NCI-H526 (cell line): ENCODE measurements around the gene ERICH3.
A peak's percentile ranks its signal among the peaks of the same experiment; 100 is the strongest.

Source experiments
- DNase-seq, 2 experiments: peaks; one replicate each; lab custom pipeline; 2025; lab: John Stamatoyannopoulos, UW

The ERICH3 gene, protein sequence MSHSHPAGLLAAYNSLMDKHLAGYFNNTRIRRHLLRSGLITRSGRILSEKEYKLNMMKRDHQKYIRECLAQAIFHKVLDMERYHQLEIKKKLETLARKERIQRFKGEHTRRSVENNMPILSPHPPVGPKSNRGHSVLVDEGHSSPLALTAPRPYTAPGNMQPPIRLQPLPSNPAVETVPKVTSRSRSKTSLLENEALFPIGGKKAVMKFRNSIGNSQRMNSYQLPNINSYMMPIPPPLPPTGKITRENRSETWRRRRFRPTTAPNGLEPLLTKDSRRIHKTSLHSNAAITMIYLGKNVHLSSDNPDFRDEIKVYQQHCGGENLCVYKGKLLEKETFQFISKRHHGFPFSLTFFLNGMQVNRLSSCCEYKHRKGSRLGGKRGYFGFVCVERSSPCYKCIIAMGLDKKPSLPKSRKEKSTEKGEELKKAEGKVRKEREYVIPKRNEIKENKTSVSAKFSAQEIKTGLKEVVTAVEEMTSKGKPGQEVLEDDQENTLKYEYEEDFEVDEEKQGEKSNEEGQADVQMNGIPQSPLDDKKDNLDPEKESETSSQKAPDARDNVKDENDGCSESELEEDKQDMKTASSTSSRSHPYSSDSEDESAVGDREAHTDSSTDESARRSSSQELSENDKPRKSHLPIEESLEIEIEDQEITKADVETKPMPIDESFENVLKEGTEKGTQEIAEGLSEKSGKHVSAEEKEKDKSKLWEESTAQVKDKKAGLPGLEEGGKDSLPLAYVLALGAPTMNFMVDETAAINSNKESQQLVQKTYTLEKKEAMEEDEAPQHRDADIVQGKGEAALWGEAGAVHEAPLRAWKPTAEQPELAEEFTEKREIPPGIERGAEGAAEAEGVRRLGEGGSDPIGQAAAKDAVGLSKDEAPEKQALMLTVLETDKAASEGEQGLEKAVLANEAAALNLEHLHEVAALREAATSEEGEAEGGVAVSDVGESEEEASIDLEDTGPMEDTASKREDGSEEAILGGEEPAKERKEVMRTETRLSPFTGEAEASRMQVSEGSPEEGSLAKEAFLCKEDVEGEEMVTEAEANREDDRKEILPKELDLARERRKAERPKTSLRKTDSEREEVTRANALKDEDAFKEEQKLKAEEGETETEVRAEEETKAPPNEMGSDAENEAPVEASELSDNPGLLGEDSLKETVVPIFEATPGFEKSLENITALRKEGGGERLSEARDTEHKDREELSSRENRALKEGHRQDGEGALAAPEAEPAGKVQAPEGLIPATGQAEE (N-terminal part only)

DNA sequence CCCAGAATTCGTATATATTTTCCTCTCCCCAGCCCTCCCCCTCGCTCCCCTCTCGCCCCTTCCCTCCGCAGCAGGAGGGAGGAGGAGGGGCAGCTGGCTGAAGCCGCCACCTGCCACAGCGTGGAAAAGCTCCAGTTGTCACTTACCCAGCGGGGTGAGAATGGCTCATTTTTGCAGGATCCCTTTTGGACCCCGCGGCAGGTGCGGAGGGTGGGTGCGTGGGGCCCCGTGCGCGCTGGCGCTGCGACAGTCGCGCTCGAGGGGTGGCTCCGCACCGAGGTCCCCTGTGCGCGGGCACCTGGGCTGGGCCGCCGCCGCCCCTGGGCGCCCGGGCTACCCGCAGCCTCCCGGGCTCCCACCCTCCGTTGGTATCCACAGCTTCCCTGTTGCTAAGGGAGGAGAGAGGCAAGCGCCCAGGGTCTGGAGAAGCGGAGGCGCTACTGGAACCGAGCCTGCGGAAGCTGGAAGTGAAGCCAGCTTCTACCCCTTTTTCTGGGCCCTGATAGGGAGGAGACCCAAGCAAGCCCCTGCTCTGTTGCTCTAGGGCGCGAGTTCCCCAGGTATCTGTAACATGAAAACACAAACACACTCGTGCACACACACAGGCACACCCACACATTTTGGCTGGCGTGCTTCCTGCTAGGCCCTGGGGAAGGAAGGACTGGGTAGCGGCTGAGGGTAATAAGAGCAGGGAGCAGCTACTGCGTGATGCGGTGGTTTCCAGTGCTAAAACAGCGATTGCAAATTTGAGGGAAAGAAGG lies at the start of gene ERICH3:
Gene ERICH3, minus strand, starts transcription at position 442 of the 761 bp plus-strand sequence. Its CDS starts 273 bp downstream, at position 169.
- DNase-seq, result peak; percentile 14 to 69

DNA sequence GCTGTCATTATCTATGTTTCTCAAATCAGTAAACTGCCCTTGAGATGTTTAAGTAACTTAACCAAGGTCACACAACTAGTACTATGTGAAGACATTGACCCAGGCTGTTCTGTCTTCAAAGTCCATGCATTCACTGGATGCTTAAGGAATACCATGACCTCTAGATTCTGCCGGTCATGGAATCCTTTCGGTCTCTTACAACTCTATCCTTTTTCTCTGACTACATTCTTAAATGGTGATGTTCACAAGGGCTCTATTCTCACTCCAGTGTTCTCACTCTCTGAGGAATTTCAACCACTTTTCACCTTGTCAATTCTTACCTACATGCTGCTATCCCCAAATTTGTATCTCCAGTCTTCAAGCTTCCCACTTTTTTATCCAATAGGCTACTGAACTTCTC lies 44.0 kb upstream of the ERICH3 start:
- DNase-seq, result no peak

DNA sequence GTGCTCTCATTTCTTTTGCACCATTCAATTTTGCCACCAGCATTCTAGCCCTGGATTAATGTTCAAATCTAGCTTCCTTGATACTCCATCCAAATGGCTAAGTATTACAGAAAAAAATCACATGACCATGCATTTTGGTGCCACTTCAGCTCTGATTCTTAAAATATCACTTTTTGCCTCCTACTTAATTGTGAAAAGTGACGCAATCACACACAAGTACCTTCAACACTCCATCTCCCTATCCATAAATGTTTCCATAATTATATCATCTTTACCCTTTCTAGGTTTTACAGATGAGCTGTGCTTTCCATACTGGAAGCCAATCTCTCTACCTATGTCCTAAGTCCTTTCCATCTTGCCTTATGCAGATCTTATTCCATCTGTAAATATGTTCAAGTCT lies 43.2 kb upstream of the ERICH3 start:
- no peak for DNase-seq

DNA sequence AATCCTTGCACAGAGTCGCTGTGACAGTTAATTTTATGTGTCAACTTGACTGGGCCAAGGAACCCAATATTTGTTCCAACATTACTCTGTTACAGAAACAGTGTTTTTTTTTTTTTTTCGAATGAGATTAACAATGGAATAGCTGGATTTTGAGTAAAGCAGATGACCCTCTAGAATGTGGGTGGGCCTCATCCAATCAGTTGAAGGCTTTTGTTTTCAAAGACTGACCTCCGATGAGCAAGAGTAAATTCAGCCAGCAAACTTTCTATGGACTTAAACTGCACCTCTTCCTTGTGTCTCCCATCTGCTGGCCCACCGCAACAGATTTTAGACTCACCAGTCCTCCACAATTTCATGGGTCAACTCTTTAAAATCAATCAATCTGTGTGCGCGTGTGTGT lies 42.2 kb upstream of the ERICH3 start:
- DNase-seq, result no peak

DNA sequence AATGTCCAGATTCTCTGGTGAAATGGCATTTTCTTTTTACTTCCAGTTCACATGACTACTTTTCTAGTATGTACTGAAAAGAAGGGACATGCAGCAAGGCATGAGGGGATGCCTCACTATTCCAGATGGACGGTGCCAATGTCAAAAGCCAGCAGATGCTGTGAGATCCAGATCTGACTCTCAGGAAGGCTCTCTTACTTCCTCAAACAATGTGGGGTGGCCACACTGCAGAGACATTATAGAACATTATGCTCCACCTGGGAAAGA lies 41.6 kb upstream of the ERICH3 start:
- DNase-seq, result no peak

DNA sequence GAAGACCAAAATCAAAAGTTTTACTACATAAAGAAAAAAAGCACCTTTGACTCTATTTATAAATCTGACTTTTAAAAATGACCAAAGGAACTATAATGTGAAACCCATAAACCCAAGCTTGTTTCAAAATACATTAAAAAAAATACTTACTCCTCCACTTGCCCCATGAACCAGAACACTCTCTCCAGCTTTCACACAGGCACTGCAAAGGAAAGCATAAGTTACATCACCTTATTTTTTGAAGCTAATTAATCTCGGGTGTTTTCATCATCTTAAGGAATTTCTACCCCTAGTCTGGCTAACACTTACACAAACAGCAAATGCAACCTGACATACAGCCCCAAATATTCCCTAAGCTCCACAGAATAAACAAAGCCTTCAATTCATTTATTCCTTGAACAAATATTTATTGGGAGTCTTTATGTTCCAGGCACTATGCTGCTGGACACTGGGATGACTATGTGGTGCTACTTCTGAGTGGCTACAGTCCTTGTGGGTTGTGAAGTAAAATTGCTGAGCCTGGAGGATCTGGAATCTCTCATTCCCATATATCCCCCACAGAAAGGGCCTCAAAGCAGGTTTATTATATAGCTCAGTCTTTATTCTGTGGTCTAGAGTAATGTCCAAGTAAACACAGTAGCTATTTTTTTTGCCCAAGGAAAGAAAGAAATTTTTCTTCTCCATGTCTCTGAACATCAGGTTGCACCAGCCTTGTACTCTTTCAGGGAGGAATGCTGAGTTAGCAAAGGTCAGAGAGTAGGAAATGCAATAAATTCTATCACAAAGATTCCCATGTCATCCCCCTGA lies 41.0 kb upstream of the ERICH3 start:
- DNase-seq, result no peak

DNA sequence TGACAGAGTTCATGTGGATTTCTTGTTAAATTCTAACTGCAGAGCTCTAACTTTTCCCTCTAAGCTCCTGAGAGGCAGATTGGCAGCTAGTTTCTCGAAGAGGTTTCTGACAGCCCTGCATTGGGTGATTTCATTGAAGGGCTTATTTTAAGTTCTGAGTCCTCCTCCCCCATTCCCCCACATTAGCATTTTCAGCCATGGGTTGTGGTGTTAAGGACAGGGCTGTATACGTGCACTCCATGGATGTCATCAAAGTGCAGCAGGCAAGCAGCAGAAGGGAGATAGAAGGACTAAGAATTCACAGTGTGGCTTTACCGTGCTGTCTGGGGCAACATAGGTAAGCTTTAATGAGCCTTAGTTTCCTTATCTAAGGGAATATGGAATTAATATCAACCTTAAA lies 40.3 kb upstream of the ERICH3 start:
- DNase-seq, result no peak

DNA sequence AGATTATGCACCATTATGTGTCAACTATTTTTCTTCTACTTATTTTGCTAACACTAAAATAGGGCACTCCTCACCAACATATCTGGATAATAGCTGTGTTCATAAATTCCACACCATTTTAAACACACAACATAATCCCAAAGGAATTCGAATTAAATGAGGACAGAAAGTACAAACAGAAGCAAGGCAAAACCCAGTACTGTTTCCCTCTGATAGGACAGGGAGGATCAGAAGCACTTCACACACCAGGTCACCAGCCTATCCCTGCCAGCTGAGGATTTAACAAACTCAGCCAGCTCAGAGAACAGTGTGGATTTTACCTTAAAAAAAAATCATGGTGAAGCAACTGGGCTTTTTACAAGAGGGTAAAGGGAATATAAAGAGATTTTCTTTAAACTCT lies 39.3 kb upstream of the ERICH3 start:
- no peak for DNase-seq

DNA sequence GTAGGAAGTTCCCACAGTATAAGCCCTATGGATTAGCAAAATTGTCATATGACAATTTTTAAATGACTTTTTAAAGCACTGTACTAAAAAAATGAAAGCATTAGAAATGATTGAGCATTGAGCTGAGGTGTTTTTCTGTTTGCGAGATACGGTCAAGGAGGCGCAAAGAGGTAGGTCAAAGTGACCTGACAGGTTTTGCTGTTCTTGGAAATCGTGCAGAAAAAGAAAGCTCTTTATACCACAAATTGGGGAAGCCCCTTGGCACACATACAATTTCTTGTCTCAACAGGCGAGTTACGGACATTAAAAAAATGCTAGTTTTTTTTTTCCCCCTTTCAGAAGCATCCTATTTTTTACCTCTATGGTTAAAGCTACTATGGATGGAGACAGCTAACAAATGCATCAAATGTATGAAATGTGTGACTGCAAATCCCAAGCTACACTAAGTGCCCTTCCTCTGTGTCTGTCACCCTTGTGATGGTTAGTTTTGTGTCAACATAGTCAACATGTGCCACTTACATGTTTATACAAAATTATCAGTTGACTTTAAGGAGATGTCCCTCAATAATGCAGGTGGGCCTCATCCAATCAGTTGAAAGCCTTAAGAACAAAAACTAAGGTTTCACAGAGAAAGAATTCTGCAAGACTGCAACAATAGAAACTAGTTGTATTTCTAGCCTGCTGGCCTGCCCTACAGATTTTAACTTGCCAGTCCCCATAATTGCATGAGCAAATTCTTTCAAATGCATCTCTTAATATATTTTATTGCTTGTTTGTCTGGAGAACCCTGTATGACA lies 30.0 kb upstream of the ERICH3 start:
- no peak for DNase-seq

DNA sequence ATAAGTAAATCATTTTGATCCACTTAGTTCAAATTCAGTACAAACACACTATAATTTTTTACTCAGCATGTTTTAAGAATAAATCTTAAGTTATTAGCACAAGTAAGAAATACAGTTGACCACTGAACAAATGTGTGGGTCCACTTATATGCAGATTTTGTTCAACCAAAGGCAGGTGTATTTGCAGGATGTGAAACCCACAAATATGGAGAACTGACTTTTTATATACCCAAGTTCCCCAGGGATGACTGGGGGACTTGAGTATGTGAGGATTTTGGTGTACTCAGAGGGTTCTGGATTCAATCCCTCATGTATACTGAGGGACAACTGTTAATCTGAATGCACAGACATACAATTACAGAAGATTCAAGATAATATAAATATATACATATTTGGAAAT lies 25.7 kb upstream of the ERICH3 start:
- DNase-seq, result no peak

DNA sequence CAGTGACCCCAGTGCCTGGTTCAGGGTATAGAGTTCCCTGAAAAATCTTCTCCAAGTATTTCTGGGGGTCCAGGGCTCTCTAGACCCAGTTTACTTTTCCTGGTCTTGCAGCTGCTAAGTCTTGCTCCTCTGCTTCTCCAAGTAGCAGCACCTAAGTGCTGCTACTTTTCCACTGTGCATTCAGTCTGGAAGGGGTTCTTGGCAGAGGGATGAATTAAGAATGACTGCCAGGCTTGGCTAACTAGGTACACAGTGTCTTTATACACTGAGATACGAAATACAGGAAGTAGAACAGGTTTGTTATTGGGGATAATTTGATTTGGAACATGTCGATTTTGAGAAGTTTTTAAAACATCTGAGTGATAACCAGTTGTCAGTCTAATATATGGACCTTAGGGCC lies 24.2 kb upstream of the ERICH3 start:
- no peak for DNase-seq

DNA sequence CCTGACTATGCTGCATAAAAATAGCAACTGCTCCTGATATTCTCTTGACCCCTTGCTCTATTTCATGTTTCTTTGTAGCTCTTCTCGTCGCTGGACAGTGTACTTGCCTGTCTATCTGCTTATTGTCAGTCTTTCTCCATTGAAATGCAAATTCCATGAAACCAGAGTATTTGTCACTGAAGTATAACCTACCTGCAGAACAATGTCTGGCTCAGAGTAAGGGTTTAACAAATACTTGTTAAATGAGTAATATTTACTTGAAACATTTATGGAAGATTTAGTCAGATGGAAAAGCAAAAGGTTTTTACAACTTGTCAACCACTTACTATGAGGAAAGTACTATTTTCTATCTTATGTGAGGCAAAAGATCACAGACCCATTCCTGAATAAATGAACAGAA lies 19.9 kb upstream of the ERICH3 start:
- no peak for DNase-seq

DNA sequence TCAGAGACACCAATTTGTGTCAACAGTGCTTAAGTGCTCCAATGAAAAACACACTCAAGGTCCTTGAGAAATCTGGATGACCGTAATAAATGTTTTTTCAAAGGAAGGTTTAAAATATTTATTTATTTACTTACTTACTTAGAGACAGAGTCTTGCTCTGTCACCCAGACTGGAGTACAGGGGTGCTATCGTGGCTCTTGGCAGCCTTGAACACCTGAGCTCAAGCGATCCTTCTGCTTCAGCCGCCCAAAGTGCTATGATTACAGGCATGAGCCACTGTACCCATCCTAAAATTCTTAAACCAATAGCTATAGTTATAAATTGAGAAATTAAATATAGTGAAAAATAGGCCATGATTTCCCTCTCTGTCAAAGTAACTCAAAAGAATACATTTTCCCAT lies 17.3 kb upstream of the ERICH3 start:
- no peak for DNase-seq

DNA sequence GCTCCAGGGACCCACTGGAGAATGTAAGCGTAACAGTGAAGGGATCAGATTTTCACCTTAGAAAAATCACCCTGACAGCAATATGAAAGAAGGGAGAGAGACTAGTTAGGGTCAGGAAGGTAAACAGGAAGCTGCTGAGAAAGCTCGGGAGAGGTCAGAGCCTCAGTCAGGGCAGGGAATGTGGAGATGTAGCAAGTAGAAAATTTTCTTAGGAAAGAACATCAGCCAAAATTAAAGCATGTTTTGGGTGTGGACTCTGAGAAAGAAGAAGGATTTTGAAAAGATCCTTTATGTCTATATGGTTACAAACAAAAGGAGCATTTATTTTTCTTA lies 16.7 kb upstream of the ERICH3 start:
- DNase-seq, result no peak

DNA sequence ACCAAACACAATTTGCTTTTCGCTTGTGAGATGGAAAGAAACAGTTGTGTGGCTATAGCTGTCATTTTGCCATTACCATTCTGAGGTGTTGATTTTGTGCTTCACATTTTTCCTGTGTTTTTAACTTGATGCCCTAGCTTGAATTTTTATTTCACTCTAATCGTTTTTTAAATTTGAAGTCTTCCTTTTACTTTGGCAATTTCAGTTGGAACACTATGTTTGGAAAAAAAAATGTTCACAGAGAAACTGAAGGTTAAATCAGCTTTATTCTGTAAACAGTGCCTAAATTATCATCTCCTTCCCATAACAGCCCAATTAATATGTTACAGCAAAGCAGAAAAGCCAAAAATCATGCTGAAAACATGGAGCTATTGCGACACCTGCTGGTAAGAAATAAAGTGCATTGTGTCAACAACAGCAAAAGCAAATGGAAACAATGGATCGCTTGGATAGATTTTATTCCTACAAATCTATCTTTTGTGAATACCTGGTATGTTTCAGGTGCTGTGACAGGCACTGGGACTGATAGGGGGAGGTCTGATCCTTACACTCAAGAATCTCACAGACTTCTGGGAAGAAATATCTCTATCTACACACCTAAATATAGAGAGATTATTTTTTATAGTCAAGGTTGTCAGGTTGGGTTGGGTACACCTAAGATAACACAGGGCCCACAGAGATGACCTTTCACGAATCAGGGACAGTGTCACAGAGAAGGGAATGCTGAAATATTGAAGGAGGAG lies 16.2 kb upstream of the ERICH3 start:
- DNase-seq, result peak; percentile 3 to 74

DNA sequence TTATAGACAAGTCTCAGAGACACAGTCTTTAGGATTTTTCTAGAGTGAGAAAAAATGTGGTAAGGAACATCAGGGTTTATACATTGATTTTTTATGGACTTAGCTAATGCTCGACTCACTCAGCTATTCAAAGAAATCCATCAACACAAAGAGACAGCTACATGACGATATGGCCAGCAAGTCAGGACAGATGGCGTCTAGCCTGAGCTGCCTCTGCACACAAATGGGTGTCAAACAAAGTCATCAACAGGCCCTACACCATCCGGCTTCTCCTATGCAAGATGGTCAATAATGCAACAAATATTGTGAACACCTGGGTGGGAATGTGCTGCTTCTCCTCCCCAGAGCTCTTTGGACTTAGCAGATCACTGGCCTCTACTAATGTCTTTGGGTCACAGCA lies 13.3 kb upstream of the ERICH3 start:
- DNase-seq, result no peak

DNA sequence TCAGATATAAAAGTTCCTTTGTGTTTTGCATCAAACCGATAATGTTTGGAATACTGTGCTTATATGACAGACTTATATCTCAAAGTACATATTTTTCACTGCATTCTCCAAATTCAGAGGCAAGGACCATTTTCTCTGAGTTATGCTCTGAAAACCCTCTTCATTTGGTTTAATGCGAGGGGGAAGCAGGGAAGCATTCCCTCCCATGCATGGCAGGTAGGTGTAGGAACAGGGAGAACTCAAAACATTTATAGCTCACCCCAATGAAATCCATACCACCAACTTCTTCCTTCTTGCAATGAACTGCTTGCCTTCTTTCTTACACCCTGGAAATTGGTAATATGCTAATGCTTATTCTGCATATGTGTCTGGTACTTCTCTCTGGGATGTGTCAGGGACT lies 10.7 kb upstream of the ERICH3 start:
- DNase-seq, result no peak

DNA sequence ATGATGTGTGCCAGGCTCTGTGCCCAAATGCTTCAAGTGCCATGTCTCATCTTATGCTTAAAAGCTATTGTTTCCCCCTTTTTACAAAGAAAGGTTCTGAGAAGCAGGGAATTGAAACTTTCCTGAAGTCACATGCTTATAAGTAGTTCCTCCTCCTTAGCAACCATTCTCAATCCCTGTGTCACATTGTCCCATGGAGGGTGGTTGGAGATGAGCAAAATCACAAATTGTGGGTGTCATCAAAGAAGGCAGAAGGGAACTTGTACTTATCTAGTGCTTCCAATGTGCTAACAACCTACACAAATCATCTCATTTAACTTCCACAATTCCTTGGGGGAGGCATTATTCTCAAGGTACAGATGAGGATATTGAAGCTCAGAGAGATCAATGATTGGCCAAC lies 10.1 kb upstream of the ERICH3 start:
- DNase-seq, result no peak

DNA sequence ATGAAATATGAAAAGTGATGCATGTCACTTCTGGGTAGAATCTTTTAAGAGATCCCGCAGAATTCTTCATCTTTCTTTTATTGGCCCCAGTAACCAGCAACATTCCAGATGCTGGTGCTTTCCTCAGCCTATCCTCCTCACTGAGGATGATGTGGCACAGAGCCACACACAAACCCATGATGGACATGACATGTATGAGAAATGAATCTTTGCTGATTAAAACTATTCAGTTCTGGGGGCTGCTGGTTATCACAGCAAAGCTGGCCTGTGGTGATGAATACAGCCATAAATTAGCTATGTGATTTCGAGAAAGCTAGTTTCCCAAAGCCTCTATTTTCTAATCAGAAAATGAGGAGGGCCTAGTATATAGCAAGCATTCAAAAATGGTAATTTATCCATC lies 8.3 kb upstream of the ERICH3 start:
- no peak for DNase-seq

DNA sequence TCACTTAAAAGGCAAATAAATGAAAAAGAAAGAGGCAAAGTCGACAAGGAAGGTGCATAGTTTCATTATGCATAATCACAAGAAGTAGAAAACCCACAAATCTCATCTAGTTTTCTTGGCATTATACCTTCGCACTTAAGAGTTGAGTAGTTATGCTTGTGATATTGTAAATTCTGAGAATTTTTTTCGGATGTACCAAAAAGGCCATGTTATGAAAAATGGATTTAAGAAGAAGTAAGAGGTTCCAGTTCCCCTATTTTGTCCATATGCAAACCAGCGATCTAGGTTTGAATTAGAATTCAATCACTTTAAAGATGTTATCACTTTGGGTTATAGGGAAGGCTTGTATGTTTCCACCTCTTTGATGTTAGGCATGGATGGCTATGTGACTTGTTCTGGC lies 7.9 kb upstream of the ERICH3 start:
- DNase-seq, result no peak
